Panc1 (cell line): ENCODE data around the gene SERTAD3. TPM values are rescaled to one million over a fixed set of nuclear protein-coding genes. Genes with fewer than 3 reads are reported as not detected.

Experiments used
- ATAC-seq: fragments of 200-7000 bp; cut with Tn5 transposase; 2 replicates; pipeline ENCODE4 v1.9.1; 2020; ENCODE audit warnings: mild to moderate bottlenecking, moderate library complexity
- BruUV-seq: library from RNA; stranded (reverse); fragments of 400-500 nt; replicated peaks from 2 replicates; lab custom pipeline; 2021; lab: Mats Ljungman, UMichigan
- CTCF ChIA-PET: fragments of 300-600 bp; sonication (Branson Sonifier 250); formaldehyde crosslinking; loops from one replicate; lab custom pipeline; 2022; ENCODE audit warnings: antibody characterized with exemption; lab: Charles Lee
- POLR2A ChIA-PET: fragments of 300-600 bp; sonication (Branson Sonifier 250); formaldehyde crosslinking; loops from one replicate; lab custom pipeline; 2022; ENCODE audit warnings: antibody characterized with exemption; lab: Charles Lee
- DNase-seq: peaks from one replicate; pipeline ENCODE4 v3.0.0-alpha.2; 2010; ENCODE audit warnings: low read depth, low spot score
- H3K27ac ChIP-seq: 2 replicates; pipeline ENCODE4 v1.5.1; 2011; ENCODE audit warnings: mild to moderate bottlenecking, low read length, inconsistent platforms
- H3K27me3 ChIP-seq: fragments of 200-500 bp; sonication (Bioruptor generic); 2 replicates; pipeline ENCODE4 v1.6.0; 2014; ENCODE audit warnings: low read length, inconsistent platforms; ENCODE audit not compliant: control insufficient read depth, insufficient read depth
- H3K36me3 ChIP-seq: fragments of 200-500 bp; sonication (Bioruptor generic); 2 replicates; pipeline ENCODE4 v1.5.1; 2014; ENCODE audit warnings: inconsistent platforms, mild to moderate bottlenecking, low read length, moderate library complexity; ENCODE audit not compliant: control insufficient read depth, insufficient read depth
- H3K4me1 ChIP-seq: 2 replicates; pipeline ENCODE4 v1.5.1; 2011; ENCODE audit warnings: inconsistent platforms, mild to moderate bottlenecking, low read length, moderate library complexity; ENCODE audit not compliant: control insufficient read depth, insufficient read depth
- H3K4me3 ChIP-seq, 2 experiments: 2 replicates each; pipeline ENCODE4 v1.5.1; 2011 to 2012; ENCODE audit warnings: low read depth in 2 of 2, low read length in 2 of 2, mild to moderate bottlenecking in 2 of 2, inconsistent platforms in 1 of 2, moderate library complexity in 1 of 2
- H3K9me3 ChIP-seq: fragments of 200-500 bp; sonication (Bioruptor generic); 2 replicates; pipeline ENCODE4 v1.5.1; 2014; ENCODE audit warnings: low read depth, mild to moderate bottlenecking, inconsistent platforms, low read length, moderate library complexity; ENCODE audit not compliant: control insufficient read depth, insufficient read depth
- CTCF ChIP-seq: fragments of 450-650 bp; IDR thresholded peaks from 2 replicates; pipeline ENCODE4 v1.5.1; 2017; ENCODE audit warnings: mild to moderate bottlenecking
- POLR2AphosphoS5 ChIP-seq: IDR thresholded peaks from 2 replicates; pipeline ENCODE4 v1.6.1; 2012; ENCODE audit warnings: mild to moderate bottlenecking, low read depth, low read length, moderate library complexity
- REST ChIP-seq, 2 experiments: IDR thresholded peaks; 2 replicates each; pipeline ENCODE4 v1.6.1; 2011 to 2012; ENCODE audit warnings: low read depth in 2 of 2, control low read depth in 1 of 2, low read length in 1 of 2, mild to moderate bottlenecking in 1 of 2, moderate library complexity in 1 of 2; ENCODE audit not compliant: insufficient read depth in 1 of 2
- SIN3A ChIP-seq: IDR thresholded peaks from 2 replicates; pipeline ENCODE4 v1.6.1; 2012; ENCODE audit warnings: low read depth, mild to moderate bottlenecking, low read length, moderate library complexity, borderline replicate concordance; ENCODE audit not compliant: insufficient read depth
- TCF7L2 ChIP-seq: IDR thresholded peaks from 2 replicates; pipeline ENCODE4 v1.6.1; 2011; ENCODE audit warnings: mild to moderate bottlenecking, low read depth, low read length, inconsistent platforms
- in situ Hi-C: cut with HindIII; loops from 2 replicates; pipeline ENCODE4 v1.10.0; 2016; ENCODE audit warnings: low sequenced_read_pairs, low pct_unique_long_range_greater_than_20kb
- intact Hi-C: fragments of 100-400 bp; cut with micrococcal nuclease; formaldehyde crosslinking; loops from one replicate; pipeline ENCODE4 v1.10.0; 2022; ENCODE audit not compliant: unreplicated experiment
- total RNA-seq: library from RNA; stranded (reverse); gene quantifications from one replicate; pipeline ENCODE4 v1.2.1, GENCODE V29; 2021; ENCODE audit not compliant: unreplicated experiment

SERTAD3 gene
- total RNA-seq, 1 experiment from 2014 or later: 35.7 TPM

GRCh38 chr19:40460185-40460584 is 16.1 kb upstream of the SERTAD3 start:
- POLR2A ChIA-PET: no interaction called here
- Histone ChIP-seq H3K27me3 (no peaks in the 10 kb centered on the region), H3K4me3 (no peak overlapping the region), H3K27ac (no peak overlapping the region), H3K4me1 (peaks cover 10% of the 10 kb centered on the region; the same call in 1 of the 2 replicates), H3K36me3 (no peaks in the 10 kb centered on the region; the same call in 1 of the 2 replicates), H3K9me3 (no peaks in the 10 kb centered on the region)
- no peak for DNase-seq
- CTCF ChIA-PET: interaction anchor here (0.6 kb wide), 1 partner anchor 18 kb away, joined by 3 read pairs; no protein-coding TSS in a partner anchor
- no peak for ATAC-seq
- no TSS peak for BruUV-seq
- in situ Hi-C loops: no loop called here
- intact Hi-C loops: no loop called here
- TF ChIP-seq SIN3A: no peak
- TF ChIP-seq TCF7L2: no peak
- no peak for TF ChIP-seq CTCF
- no peak for TF ChIP-seq REST (IDR thresholded peaks at IDR 0.05; ENCODE audit: insufficient read depth in 1 of 2, low read depth in 2 of 2, low read length in 1 of 2)
- TF ChIP-seq POLR2AphosphoS5: no peak

GRCh38 chr19:40458597-40458974 is 14.5 kb upstream of the SERTAD3 start:
- Histone ChIP-seq H3K4me1 (peaks cover 3% of the 10 kb centered on the region; the same call in 1 of the 2 replicates), H3K36me3 (no peaks in the 10 kb centered on the region), H3K4me3 (no peak overlapping the region), H3K27ac (no peak overlapping the region), H3K9me3 (no peaks in the 10 kb centered on the region), H3K27me3 (no peaks in the 10 kb centered on the region)
- CTCF ChIA-PET: no interaction called here
- DNase-seq (no peak), ATAC-seq (no peak)
- intact Hi-C loops (no loop called here), in situ Hi-C loops (no loop called here)
- POLR2A ChIA-PET: interaction anchor here (0.6 kb wide), 1 partner anchor 22 kb away, joined by 6 read pairs; no protein-coding TSS in a partner anchor
- BruUV-seq: no TSS peak
- no peak for TF ChIP-seq REST (IDR thresholded peaks at IDR 0.05; ENCODE audit: insufficient read depth in 1 of 2, low read depth in 2 of 2, low read length in 1 of 2)
- no peak for TF ChIP-seq POLR2AphosphoS5
- TF ChIP-seq TCF7L2: no peak
- no peak for TF ChIP-seq SIN3A
- TF ChIP-seq CTCF: no peak
